Lung (tissue), 12 donors: Measurements from ENCODE around the gene SYNGR1. TPM values are rescaled to one million over a fixed set of nuclear protein-coding genes. Genes with fewer than 3 reads are reported as not detected.
"Not testable (repeated sequence)": the region's sequence is repeated elsewhere in the genome, so short reads cannot be mapped to it uniquely, and the experiment has no call there.

Experiments used
- ATAC-seq: fragments of 200-7000 bp; cut with Tn5 transposase; one replicate; pipeline ENCODE4 v1.9.1; 2020; ENCODE audit warnings: moderate number of reproducible peaks; ENCODE audit not compliant: insufficient read depth, low FRiP score
- DNase-seq, 3 donors: peaks; one replicate each; pipeline ENCODE4 v3.0.0-alpha.2; 2013 to 2017
- H3K27ac ChIP-seq, 2 donors: one replicate each; pipeline ENCODE4 v1.5.1; 2013; ENCODE audit warnings: mild to moderate bottlenecking in 2 of 2, moderate library complexity in 2 of 2, control low read depth in 1 of 2, inconsistent platforms in 1 of 2, low read depth in 1 of 2, low read length in 1 of 2
- H3K27me3 ChIP-seq, 3 donors: one replicate each; pipeline ENCODE4 v1.5.1; 2013; ENCODE audit warnings: low read length in 2 of 3; ENCODE audit not compliant: control insufficient read depth in 3 of 3, insufficient read depth in 3 of 3
- H3K36me3 ChIP-seq, 4 donors: one replicate each; pipeline ENCODE4 v1.5.1; 2013; ENCODE audit warnings: low read length in 4 of 4, mild to moderate bottlenecking in 1 of 4, moderate library complexity in 1 of 4; ENCODE audit not compliant: control insufficient read depth in 4 of 4, insufficient read depth in 4 of 4
- H3K4me1 ChIP-seq, 5 donors: one replicate each; pipeline ENCODE4 v1.5.1; 2013; ENCODE audit warnings: low read length in 5 of 5, mild to moderate bottlenecking in 2 of 5, moderate library complexity in 1 of 5; ENCODE audit not compliant: control insufficient read depth in 5 of 5, insufficient read depth in 5 of 5
- H3K4me3 ChIP-seq: one replicate; pipeline ENCODE4 v1.5.1; 2013; ENCODE audit warnings: mild to moderate bottlenecking, control low read depth, moderate library complexity
- H3K9ac ChIP-seq, 2 donors: one replicate each; pipeline ENCODE4 v1.5.1; 2013; ENCODE audit warnings: low read length in 2 of 2, control low read depth in 1 of 2; ENCODE audit not compliant: insufficient read depth in 1 of 2
- H3K9me3 ChIP-seq, 4 donors: one replicate each; pipeline ENCODE4 v1.5.1; 2013; ENCODE audit warnings: low read length in 3 of 4, mild to moderate bottlenecking in 1 of 4, moderate library complexity in 1 of 4; ENCODE audit not compliant: control insufficient read depth in 4 of 4, insufficient read depth in 3 of 4
- CTCF ChIP-seq: IDR thresholded peaks from 2 replicates; pipeline ENCODE4 v1.5.1; 2012; ENCODE audit warnings: mild to moderate bottlenecking; ENCODE audit errors: control extremely low read depth, extremely low read depth
- WGBS, 2 donors: extraction: QIAGEN DNeasy Blood & Tissue Kit; methylation state at CpG; one replicate each; pipeline ENCODE4 v1.1.7; 2013; 5-methylcytosine and 5-hydroxymethylcytosine counted together
- polyA plus RNA-seq, 2 donors: library from polyadenylated mRNA; stranded (reverse); fragments of 200-250 nt; gene quantifications; one replicate each; pipeline ENCODE4 v1.2.1, GENCODE V29; 2013
- total RNA-seq, 2 donors: library from RNA; depleted of rRNA in 1 of 2; stranded (reverse); fragments of >200 nt in 1 of 2; gene quantifications; one replicate each; pipeline ENCODE4 v1.2.1, GENCODE V29; 2014 to 2021
- donor health status: control.
- donor health status: control.
- donor health status: Bipolar disorder and iron deficiency.
- donor health status: healthy.
- donor health status: DM: yes; HTN: yes; CAD: no.

SYNGR1 gene
- total and polyA plus RNA-seq, 4 donors, result 3.5 to 13.3 (median 5.5) TPM

- ATAC-seq, result no peak
- Histone ChIP-seq H3K36me3 (no peaks in the 10 kb centered on the region), H3K4me3 (no peak overlapping the region), H3K4me1 (peaks cover 0 to 2% (median 0%) of the 10 kb centered on the region in 5 donors), H3K27me3 (no peaks in the 10 kb centered on the region), H3K9me3 (no peaks in the 10 kb centered on the region), H3K27ac (no peak overlapping the region), H3K9ac (no peak overlapping the region)
- DNase-seq, result no peak
- no peak for TF ChIP-seq CTCF
- 52 to 59% methylated on average over 2 of the region's 2 CpGs for WGBS, 2 donors
These were observed 24.3 kb upstream of the SYNGR1 start for GRCh38 chr22:39325392-39325932.

GRCh38 chr22:39327995-39328754 lies 21.6 kb upstream of the SYNGR1 start:
- Histone ChIP-seq H3K9me3 (no peaks in the 10 kb centered on the region), H3K36me3 (no peaks in the 10 kb centered on the region), H3K4me3 (no peak overlapping the region), H3K27ac (no peak overlapping the region), H3K9ac (no peak overlapping the region), H3K27me3 (no peaks in the 10 kb centered on the region), H3K4me1 (peaks cover 0 to 8% (median 0%) of the 10 kb centered on the region in 5 donors)
- WGBS, 2 donors, result 96% methylated on average over 18 of the region's 18 CpGs
- no peak for DNase-seq
- TF ChIP-seq CTCF, result no peak
- no peak for ATAC-seq

- H3K9ac ChIP-seq, H3K27ac ChIP-seq, ATAC-seq, H3K27me3 ChIP-seq, H3K9me3 ChIP-seq, H3K36me3 ChIP-seq, DNase-seq, H3K4me3 ChIP-seq: not testable (repeated sequence)
- H3K4me1 ChIP-seq, result peaks cover 0 to 14% (median 0%) of the 10 kb centered on the region in 5 donors
- WGBS, 2 donors, result 95 to 100% methylated on average over 1 of the region's 1 CpG
These were observed 19.2 kb upstream of the SYNGR1 start for GRCh38 chr22:39330553-39330952.

GRCh38 chr22:39332441-39333064 lies 17.2 kb upstream of the SYNGR1 start:
- no peak for ATAC-seq
- 57 to 65% methylated on average over 5 of the region's 5 CpGs for WGBS, 2 donors
- no peak for TF ChIP-seq CTCF
- no peaks in the 10 kb centered on the region for H3K36me3 ChIP-seq
- H3K9ac ChIP-seq, result no peak overlapping the region
- peaks cover 0 to 14% (median 0%) of the 10 kb centered on the region in 5 donors for H3K4me1 ChIP-seq
- peak overlapping the region in 1 of 2 donors; percentile 16 for H3K27ac ChIP-seq
- DNase-seq, result peak in 2 of 3 donors; percentile 72 to 81
- no peaks in the 10 kb centered on the region for H3K27me3 ChIP-seq
- no peaks in the 10 kb centered on the region for H3K9me3 ChIP-seq
- no peak overlapping the region for H3K4me3 ChIP-seq
